Central memory CD4-positive, alpha-beta T cell (primary cell): ENCODE measurements around the gene RBM4.
"Not testable (repeated sequence)": the region's sequence is repeated elsewhere in the genome, so short reads cannot be mapped to it uniquely, and the experiment has no call there.

Experiments
- DNase-seq: peaks from one replicate; pipeline ENCODE4 v3.0.0; 2022

The RBM4 gene

DNA sequence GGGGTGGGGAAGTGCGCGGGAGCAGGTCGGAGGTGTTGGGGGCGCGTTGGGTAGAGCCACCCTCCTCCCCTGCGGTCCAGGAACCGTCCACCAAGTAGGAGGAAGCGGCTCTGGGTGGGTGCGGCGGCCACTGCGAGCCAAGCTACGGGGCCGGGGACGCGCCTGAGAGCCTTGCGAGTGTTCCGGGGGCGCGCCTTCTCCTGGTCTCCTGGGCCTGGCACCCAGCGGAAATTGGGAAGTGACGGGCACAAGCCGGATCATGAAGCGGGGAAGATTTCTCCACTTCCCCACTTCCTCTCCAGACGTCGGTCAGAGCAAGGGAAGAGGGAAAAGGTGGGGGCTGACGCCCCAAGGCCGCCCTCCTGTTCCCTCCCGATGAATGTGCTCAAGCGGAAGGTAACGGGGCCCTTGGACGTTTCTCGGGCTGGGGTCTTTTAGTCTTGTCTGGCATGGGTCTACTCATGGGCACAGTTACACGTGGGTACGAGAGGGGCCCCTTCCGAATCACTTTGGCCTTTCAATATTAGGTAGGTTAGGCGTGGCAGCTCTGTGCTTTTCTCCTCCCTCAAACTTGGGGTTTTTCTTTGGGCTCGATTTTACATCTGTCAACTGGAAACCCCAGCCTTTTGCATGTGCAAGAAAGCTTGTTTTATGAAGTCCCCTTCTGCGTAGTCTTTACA is 21.2 kb upstream of the RBM4 start:
- no peak for DNase-seq

GRCh38 chr11:66619080-66619554 is 19.4 kb upstream of the RBM4 start:
- peak; percentile 88 for DNase-seq

DNA sequence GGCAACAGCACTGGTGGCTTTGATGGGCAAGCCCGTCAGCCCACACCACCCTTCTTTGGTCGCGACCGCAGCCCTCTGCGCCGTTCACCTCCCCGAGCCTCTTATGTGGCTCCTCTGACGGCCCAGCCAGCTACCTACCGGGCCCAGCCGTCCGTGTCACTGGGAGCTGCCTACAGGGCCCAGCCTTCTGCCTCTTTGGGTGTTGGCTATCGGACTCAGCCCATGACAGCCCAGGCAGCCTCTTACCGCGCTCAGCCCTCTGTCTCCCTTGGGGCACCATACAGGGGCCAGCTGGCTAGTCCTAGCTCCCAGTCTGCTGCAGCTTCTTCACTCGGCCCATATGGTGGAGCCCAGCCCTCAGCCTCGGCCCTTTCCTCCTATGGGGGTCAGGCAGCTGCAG is 14.1 kb upstream of the RBM4 start:
- no peak for DNase-seq

- no peak for DNase-seq
These were observed 13.3 kb upstream of the RBM4 start for GRCh38 chr11:66625041-66625751.

DNA sequence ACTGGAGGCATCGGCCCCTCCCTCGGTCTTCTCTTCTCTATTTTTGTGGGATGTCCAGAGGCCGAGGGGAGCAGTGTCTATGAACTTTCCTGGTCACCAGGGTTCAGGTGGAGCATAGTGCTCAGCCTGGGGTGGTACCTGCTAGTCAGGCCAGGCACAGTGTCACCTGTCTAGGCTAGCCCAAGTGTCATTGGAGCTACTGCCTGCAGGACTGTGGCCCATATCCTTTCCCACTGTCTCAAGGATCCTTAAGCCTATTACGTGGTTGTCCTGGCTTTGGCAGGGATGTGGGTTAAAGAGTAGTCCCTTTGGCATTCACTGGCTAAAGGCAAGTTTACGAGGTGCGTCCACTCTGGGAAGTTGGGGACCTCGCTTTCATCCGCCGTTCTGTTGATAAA is 12.8 kb upstream of the RBM4 start:
- DNase-seq, result no peak

GRCh38 chr11:66626382-66626781 is 12.1 kb upstream of the RBM4 start:
- no peak for DNase-seq

GRCh38 chr11:66626926-66627325 is 11.6 kb upstream of the RBM4 start:
- DNase-seq, result no peak

DNA sequence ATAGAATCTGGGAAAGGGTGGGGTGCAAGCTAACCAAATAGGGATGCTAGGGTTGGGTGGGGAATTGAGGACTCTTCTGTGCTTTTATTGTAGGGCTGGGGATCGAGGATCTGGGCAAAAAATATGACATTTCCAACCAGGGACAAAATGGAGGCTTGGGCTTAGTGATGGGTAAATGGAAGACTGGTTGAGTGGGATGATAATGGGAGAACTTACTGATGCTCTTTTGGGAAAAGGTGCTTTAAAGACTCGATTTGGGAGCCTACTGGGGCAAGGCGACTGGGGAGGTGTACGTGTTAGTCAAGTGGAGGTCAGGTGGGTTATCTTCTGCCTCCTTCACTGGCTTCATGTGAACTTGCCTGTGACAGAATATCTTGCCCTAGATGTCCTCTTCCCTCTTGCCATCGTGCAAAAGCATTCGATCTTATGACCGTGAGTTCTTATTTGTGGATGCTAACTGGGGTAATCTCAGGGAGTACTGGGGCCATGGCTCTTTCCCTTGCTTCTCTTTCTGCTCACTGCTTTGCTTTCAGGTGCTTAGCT is 10.4 kb upstream of the RBM4 start:
- no peak for DNase-seq

DNA sequence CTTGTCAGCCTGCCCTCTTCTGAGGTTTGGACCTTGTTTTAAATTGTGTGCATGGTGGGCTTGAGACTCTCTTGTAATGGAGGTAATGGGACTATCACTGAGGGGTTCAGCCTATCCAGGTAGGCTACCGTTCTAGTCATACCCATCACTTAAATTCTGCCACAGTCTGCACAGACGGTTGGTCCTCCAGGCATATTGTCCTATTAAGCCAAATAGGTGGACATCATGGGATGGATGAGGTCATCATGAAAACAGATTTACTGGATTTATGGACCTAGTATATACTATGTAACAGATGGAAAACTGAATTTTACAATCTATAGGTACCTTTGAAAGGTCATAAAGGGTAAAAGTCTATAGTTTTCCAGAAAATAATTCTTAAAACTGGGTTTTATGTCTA is 9.1 kb upstream of the RBM4 start:
- no peak for DNase-seq

- no peak for DNase-seq
These were observed 6.6 kb upstream of the RBM4 start for GRCh38 chr11:66631883-66632282.

DNA sequence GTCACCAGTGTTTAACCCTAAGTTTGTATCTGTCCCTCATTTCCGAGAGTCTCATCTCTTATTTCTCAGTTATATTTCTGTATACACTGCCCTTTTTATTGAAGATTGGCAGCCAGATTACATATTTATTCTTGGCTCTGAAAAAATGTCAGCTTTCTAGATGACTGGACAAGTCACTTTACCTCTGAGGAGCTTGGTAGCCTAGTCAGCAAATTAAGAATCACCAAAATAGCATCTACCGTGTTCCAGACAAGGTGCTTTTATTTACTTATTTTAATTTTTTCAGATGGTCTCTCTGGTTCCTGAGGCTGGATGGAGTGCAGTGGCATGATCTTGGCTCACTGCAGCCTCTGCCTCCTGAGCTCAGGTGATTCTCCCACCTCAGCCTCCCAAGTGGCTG is 5.6 kb upstream of the RBM4 start:
- no peak for DNase-seq

DNA sequence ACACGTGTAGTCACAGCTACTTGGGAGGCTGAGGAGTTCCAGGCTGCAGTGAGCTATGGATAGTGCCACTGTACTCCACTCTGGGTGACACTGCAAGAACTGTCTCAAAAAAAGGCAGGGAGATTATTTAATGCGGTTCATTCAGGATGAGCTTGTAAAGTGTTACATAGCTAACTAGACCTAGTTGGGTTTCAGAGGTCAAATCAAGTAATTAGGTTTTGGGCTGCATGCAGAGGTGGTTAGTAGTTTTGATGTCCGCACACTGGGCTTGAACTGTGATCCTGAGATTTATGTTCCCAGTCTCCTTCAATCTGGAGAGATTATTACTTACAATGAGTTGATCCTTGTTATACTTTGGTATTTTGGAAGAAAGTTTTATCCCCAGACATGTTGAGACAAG is 2.1 kb upstream of the RBM4 start:
- DNase-seq, result no peak

DNA sequence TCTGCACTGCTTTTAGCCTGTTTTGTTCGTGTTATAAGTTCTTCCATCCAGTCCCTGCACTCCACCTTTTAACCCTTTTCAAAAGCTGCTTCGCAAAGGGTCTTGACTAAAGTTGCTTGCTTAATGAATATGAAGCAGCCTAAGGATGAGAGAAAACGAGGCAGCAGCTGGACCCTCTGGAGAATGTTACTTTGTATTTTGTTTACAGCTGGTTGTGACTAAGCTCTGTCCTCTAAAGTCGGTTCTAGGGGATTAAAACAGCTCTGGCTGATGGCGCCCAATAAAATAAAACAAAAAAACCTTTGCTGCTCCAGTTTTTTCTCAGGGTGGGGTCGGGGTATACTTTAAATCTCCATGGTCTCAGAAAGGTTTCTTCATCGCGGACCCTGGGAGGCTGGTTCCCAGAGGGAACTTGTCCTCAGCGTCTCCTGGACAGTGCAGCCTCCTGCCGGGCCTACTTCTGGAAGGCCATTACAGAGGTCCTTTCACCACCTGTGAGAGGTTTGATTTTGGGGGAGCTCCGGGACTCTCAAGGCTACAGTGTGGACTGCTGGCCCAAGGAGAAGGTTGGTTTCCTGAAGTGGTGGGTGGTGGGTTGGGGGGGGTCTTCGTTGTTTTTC is 836 bp upstream of the RBM4 start:
- no peak for DNase-seq

DNA sequence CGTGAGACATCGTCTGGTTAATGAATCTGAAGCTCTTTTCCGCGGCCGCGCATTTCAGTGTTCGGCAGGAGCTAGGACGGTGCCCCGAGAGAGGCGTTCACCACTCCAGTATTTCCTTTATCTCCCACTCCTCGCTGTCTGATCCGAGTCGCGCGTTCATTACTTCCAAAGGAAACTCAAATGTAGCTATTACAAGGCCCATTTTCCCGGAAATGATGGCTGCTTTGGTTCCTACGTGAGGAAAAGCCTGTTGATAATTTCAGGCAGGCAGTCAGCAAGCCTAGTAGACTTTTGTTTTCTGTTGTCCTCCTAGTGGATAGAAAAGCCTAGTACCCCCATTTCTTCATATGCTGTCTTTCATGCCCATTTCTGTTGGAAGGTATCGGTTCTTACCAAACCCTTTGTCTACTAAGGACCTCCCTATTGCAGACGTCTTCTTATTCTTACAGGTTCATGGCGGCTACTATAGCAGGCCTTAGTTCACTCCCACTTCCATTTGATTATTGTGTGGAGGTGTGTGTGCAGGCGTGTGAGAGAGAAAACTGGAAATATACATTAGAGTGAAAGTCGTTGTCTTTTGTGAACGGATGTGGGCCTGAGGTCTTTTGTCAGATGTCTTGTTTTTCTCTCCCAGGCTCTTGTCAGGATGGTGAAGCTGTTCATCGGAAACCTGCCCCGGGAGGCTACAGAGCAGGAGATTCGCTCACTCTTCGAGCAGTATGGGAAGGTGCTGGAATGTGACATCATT is 737 bp downstream of the RBM4 start:
- peak; percentile 58 for DNase-seq

DNA sequence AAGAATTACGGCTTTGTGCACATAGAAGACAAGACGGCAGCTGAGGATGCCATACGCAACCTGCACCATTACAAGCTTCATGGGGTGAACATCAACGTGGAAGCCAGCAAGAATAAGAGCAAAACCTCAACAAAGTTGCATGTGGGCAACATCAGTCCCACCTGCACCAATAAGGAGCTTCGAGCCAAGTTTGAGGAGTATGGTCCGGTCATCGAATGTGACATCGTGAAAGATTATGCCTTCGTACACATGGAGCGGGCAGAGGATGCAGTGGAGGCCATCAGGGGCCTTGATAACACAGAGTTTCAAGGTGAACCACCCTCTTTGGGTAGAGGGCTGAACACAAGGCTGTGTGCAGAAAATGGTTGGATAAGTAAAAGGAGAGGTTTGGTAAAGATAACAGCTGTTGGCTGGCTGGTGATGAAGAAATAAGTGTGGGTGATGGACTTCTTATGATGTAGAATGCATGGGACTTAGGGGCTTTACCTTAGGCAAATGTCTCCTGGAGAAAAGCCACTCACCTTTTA is 1.4 kb downstream of the RBM4 start:
- DNase-seq, result not testable (repeated sequence)

DNA sequence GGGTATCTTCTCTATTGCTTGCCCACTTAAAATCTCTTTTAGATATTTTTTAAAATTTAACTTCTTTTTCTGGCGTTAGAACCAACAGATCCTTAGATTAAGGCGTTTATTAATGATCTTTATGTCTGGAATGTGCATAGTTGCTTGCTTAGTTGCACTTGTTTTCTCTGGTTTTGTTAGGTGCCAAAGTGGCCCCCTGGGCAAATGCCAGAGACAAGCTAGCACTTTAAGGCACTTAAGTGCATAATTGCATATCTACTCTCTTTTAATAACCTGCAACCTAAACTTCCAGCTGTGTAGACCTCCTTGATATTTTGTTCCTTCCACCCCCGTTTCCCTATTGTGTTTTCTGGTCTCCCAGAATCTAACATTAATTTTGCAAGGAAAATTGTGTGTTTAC is 3.3 kb downstream of the RBM4 start:
- no peak for DNase-seq

DNA sequence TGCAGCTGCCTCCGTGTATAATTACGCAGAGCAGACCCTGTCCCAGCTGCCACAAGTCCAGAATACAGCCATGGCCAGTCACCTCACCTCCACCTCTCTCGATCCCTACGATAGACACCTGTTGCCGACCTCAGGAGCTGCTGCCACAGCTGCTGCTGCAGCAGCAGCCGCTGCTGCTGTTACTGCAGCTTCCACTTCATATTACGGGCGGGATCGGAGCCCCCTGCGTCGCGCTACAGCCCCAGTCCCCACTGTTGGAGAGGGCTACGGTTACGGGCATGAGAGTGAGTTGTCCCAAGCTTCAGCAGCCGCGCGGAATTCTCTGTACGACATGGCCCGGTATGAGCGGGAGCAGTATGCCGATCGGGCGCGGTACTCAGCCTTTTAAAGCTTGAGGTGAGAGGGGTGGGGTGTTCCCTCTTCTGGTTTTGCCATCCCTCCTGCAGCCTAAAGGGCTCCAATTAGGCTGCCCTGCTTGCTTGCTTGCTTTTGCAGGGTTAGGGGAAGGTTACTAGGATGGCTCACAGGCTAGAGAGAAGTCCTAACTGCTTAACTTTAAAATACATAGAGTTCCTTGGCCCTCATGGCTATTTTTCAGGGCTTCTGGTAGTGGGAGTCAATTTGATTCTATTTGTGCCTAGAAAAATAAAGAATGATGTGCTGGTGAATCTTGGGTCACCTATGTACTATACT is 5.4 kb downstream of the RBM4 start:
- no peak for DNase-seq

- no peak for DNase-seq
These were observed 8.3 kb downstream of the RBM4 start for GRCh38 chr11:66646828-66647227.

- DNase-seq, result no peak
These were observed 11.4 kb downstream of the RBM4 start for GRCh38 chr11:66649903-66650302.

DNA sequence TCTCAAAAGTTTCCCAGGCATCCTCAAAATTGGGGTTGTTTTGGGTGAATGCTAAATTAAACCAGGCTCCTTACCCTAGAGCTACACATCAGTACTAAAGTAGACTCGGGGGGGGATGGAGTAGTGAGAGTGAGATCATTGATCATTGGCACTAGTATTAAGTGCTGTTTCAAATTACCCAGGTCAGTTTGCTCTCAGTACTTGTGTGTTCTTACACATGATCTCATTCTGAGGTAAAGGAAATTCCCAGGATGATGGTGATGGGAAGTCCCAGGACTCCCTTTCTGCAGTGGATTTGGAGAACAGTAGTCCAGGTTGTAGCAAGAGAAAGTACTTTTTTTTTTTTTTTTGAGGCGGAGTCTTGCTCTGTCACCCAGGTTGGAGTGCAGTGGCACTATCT is 12.5 kb downstream of the RBM4 start:
- DNase-seq, result no peak

DNA sequence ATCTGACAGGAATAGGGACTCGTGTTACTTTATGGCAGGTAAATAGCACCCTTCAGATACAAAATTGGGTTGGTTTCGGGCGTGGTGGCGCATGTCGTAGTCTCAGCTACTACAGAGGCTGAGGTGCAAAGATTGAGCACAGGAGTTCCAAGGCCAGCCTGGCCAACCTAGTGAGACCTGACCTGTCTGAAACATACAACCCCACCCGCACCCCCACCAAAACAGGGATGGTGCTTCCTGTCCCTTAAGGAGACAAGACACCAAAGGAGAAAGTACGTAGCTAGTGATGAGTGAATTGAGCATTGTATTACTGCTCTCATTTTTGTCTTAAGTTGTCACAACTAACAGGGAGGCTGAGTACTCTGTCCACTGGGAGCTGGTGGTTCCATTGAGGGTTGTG is 14.1 kb downstream of the RBM4 start:
- no peak for DNase-seq

GRCh38 chr11:66653123-66653522 is 14.6 kb downstream of the RBM4 start:
- no peak for DNase-seq
